ENCODE data around the gene EDC4.
"Not testable (repeated sequence)": the region's sequence is repeated elsewhere in the genome, so short reads cannot be mapped to it uniquely, and the experiment has no call there.

EDC4 gene

DNA sequence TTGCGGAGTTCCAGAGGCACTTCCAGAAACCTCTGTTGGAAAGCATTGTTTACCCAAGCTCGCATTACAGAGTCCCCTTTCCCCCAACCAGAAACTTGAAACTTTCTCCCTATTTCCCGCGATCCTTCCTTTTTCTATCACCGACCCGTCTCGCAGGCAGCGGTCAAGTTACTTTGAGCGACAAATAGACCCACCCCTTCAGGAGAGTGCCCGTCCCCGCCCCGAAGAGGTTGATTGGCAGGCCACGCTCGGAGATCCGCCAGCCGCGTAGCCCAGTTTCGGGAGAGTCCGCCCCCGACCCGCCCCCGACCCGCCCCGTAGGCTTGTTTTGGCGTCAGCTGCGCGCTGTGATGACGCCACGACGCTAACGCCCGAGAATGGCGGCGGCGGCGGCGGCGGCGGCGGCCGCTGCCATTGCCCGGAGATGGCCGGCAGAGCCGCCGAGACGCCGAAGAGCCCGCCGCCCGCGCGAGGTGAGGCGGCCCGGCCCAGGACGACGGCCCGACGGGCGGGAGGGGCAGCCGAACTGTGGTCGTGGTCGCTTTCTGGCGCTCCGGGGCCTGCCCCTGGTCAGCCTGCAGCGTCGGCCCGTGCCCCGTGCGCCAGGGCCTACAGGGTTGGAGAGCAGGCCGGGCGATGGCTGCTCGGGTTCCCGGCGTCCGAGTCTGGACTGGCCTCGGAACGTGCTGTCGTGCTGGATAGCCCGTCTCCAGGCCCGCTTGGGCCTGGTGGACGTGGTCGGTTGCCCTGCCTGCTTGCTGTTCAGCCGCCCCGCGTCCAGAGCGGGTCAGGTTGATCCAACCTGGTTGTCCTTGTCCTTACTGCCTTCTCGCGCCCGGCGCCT lies 20.3 kb downstream of the EDC4 start, which contains the start of gene PSKH1:
PSKH1 (plus strand) TSS at position 356 of the 844 bp plus-strand sequence. CDS start 15,496 bp downstream, outside the sequence.
- Mint-ChIP-seq H3K27ac (peak within 1 kb of the TSS; percentile 96), H3K9me3 (no peaks in the 10 kb centered on the region), H3K27me3 (no peaks in the 10 kb centered on the region), H3K4me3 (peak within 1 kb of the TSS; percentile 97), H3K36me3 (ENCODE audit: low read depth) (peaks cover 11% of the 10 kb centered on the region), H3K4me1 (ENCODE audit: low read depth) (peaks cover 38% of the 10 kb centered on the region)
- DNase-seq = peak; percentile 93

DNA sequence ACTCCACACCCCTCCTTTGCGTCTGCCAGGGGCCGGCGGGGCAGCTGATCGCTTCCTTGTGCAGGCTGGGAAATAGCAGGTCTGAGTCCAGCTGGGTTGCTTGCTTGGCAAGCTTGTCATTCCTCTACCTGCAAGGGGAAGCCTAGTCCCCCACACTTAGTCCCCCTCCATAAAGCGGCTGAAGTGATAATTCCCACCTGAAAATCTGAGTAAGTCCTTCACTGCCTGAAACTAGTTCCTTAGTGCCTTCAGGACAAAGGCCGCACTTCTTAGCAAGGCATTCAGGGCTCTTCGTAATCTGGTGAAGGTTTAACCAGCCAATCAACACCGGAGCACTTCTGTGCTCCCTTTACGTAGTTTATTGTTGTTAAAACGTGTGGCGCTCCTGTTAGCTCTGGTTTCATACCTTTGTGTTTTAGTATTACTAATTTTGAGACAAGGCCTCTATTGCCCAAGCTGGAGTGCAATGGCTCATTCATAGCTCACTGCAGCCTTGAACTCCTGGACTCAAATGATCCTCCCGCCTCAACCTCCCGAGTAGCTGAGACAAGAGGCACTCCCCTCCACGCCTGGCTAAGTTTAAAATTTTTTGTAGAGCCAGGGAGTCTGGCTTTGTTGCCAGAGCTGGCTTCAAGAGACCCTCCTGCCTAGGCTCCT lies 21.0 kb downstream of the EDC4 start:
- Mint-ChIP-seq H3K27ac (peak overlapping the region; percentile 96), H3K27me3 (no peaks in the 10 kb centered on the region), H3K9me3 (no peaks in the 10 kb centered on the region), H3K36me3 (ENCODE audit: low read depth) (peaks cover 11% of the 10 kb centered on the region), H3K4me1 (ENCODE audit: low read depth) (peaks cover 40% of the 10 kb centered on the region), H3K4me3 (peak overlapping the region; percentile 97)
- DNase-seq = no peak

DNA sequence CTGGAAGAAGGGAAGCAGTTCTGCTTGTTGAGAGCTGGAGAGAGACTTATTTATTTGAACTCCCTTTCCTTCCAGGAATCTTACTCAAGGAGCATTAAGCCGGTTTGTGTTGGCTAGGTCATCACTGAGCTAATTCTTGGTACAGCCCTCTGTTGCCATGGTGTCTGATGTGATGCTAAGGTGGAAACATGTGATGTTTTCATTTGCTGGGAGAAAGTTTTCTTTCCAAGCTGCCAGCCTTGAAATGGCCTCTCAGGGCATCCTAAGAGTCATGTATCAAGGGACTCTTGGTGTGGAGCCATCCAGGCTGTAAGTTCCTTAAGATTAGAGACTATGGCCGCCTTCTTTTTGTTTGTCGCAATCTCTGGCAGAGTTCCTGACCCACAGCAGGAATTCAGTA lies 24.4 kb downstream of the EDC4 start:
- Mint-ChIP-seq H3K27me3 (no peaks in the 10 kb centered on the region), H3K9me3 (no peaks in the 10 kb centered on the region), H3K4me1 (ENCODE audit: low read depth) (peaks cover 49% of the 10 kb centered on the region), H3K4me3 (no peak overlapping the region), H3K36me3 (ENCODE audit: low read depth) (peaks cover 16% of the 10 kb centered on the region), H3K27ac (peak overlapping the region; percentile 2)
- DNase-seq = no peak

- peaks cover 19% of the 10 kb centered on the region for H3K36me3 Mint-ChIP-seq (ENCODE audit: low read depth)
- no peak for DNase-seq
- no peaks in the 10 kb centered on the region for H3K27me3 Mint-ChIP-seq
- no peaks in the 10 kb centered on the region for H3K9me3 Mint-ChIP-seq
- no peak overlapping the region for H3K4me3 Mint-ChIP-seq
- H3K27ac Mint-ChIP-seq = peak overlapping the region; percentile 14
- H3K4me1 Mint-ChIP-seq (ENCODE audit: low read depth) = peaks cover 20% of the 10 kb centered on the region
Measured at GRCh38 chr16:67901734-67902133, 28.9 kb downstream of the EDC4 start.

DNA sequence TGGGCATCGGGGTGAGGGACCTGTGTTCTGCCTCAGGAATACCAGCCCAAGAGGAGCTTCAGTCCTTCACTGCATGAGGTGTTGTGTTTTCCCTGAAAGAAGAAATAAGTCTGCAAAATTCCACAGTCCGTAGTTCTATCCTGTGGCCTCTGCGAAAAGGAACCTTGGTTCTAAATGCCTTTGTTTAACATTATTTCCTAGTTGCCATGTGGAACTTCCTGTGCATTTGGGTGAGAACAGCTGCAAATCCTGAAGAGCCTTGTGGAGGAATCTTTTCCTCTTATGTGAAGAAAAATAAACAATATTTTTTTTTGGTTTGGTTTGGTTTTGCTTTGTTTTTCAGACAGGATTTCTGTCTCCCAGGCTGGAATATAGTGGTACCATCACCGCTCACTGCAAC lies 30.0 kb downstream of the EDC4 start:
- no peak overlapping the region for H3K4me3 Mint-ChIP-seq
- peaks cover 15% of the 10 kb centered on the region for H3K36me3 Mint-ChIP-seq (ENCODE audit: low read depth)
- no peaks in the 10 kb centered on the region for H3K9me3 Mint-ChIP-seq
- H3K4me1 Mint-ChIP-seq (ENCODE audit: low read depth) = peaks cover 16% of the 10 kb centered on the region
- H3K27ac Mint-ChIP-seq = peak overlapping the region; percentile 45
- DNase-seq = no peak
- no peaks in the 10 kb centered on the region for H3K27me3 Mint-ChIP-seq

DNA sequence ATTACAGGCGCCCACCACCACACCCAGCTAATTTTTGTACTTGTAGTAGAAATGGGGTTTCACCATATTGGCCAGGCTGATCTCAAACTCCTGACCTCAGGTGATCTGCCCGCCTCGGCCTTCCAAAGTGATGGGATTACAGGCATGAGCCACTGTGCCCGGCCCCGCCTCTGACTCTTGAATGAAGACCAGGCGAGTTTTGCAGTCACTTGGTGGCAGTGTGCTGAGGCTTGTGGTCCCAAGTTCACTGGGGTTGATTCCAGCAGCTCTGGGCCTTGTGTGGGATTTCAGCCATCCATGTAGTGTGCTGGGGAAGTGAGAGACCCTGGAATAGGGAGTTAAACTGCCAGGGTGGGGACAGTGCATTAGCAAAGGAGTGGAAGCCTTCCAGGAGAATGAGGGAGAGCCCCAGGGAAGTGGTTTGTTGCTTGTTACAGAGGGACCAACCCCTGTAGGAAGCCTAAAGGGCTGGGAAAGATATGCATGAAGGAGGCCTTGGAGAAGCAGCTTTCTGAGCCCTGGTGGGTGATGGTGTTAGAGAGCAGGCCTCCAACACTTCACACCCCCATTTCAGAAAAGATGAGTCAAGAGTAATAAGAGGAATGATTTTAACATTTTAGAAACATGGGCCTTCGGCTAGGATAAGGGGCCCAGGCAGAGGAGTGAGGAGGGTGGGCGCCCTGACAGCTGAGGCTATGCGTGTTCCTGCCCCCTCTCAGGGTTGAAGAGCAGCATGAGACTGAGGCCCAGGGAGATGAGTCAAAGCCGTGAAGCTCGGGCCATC lies 34.7 kb downstream of the EDC4 start:
- Mint-ChIP-seq H3K9me3 (no peaks in the 10 kb centered on the region), H3K4me3 (no peak overlapping the region), H3K27me3 (no peaks in the 10 kb centered on the region), H3K36me3 (ENCODE audit: low read depth) (peaks cover 37% of the 10 kb centered on the region), H3K4me1 (ENCODE audit: low read depth) (peaks cover 24% of the 10 kb centered on the region), H3K27ac (peak overlapping the region; percentile 16)
- DNase-seq = no peak

DNA sequence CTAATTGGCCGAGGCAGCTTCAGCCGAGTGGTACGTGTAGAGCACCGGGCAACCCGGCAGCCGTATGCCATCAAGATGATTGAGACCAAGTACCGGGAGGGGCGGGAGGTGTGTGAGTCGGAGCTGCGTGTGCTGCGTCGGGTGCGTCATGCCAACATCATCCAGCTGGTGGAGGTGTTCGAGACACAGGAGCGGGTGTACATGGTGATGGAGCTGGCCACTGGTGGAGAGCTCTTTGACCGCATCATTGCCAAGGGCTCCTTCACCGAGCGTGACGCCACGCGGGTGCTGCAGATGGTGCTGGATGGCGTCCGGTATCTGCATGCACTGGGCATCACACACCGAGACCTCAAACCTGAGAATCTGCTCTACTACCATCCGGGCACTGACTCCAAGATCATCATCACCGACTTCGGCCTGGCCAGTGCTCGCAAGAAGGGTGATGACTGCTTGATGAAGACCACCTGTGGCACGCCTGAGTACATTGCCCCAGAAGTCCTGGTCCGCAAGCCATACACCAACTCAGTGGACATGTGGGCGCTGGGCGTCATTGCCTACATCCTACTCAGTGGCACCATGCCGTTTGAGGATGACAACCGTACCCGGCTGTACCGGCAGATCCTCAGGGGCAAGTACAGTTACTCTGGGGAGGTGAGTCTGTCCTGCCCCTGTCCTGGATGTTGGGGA lies 36.3 kb downstream of the EDC4 start:
- Mint-ChIP-seq H3K9me3 (no peaks in the 10 kb centered on the region), H3K27ac (no peak overlapping the region), H3K36me3 (ENCODE audit: low read depth) (peaks cover 29% of the 10 kb centered on the region), H3K4me1 (ENCODE audit: low read depth) (peaks cover 24% of the 10 kb centered on the region), H3K4me3 (no peak overlapping the region), H3K27me3 (no peaks in the 10 kb centered on the region)
- DNase-seq = no peak

DNA sequence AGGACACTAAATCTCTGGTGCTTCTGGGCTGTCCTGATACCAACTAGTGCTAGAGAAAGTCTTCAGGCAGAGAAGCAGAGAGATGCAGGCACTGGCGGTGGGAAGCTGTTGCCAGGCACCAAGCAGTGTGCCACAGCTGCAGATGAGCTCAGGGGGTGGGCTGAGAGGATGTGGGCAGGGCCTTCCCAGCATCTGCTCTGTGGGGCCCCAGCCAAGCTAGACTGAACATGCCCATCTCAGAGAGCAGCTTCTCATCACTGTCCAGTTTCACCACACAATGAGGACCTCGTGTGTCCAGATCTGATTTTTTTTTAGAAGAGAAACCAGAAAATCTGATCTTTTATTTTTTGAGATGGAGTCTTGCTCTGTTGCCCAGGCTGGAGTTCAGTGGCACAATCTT lies 37.3 kb downstream of the EDC4 start:
- no peak overlapping the region for H3K4me3 Mint-ChIP-seq
- H3K36me3 Mint-ChIP-seq (ENCODE audit: low read depth) = peaks cover 29% of the 10 kb centered on the region

DNA sequence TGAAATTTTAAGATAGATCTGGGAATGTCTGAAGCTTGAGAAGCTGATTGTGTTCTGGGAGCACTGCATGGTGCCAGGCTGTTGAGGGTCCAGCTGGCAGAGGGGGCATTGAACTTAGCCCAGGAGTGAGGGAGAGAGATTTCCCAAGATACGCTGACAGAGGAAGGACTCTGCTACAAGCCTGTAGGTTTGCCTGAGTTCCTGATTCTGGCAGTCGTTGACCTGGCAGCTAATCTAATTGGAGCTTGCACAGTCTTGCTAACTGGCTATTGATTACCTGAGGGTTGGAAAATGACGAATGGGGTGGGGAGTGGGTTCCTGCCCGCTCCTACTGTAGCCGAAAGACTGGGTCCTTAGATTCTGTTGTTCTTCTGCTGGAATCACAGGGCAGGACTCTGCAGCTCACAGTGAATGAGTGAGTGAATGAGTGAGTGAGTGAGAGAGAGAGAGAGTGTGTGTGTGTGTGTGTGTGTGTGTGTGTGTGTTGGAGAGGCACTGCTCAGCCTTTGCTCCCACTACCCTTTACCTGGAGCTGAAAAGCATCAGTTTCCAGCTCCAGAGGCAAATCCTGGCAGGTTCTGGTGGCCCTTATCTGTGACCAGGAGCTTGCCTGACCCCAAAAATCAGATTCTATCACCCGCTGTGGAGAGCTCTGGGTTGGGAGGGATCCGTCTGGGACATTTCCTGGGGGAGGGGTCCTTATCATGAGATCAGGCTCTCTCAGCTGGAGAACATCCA lies 42.1 kb downstream of the EDC4 start:
- Mint-ChIP-seq H3K4me1 (ENCODE audit: low read depth) (peaks cover 37% of the 10 kb centered on the region), H3K9me3 (no peaks in the 10 kb centered on the region), H3K27me3 (no peaks in the 10 kb centered on the region), H3K27ac (no peak overlapping the region), H3K36me3 (ENCODE audit: low read depth) (peaks cover 30% of the 10 kb centered on the region), H3K4me3 (no peak overlapping the region)
- no peak for DNase-seq

More for the DNA sequence above, 37.3 kb downstream of the EDC4 start:
- Mint-ChIP-seq H3K9me3 (no peaks in the 10 kb centered on the region), H3K27ac (peak overlapping the region; percentile 16), H3K27me3 (no peaks in the 10 kb centered on the region), H3K4me1 (ENCODE audit: low read depth) (peaks cover 25% of the 10 kb centered on the region)
- DNase-seq = no peak

GRCh38 chr16:67915496-67915769 lies 42.6 kb downstream of the EDC4 start:
- not testable (repeated sequence) for H3K27me3 Mint-ChIP-seq, H3K4me3 Mint-ChIP-seq, DNase-seq, H3K9me3 Mint-ChIP-seq
- H3K36me3 Mint-ChIP-seq (ENCODE audit: low read depth) = peaks cover 25% of the 10 kb centered on the region
- peak overlapping the region; percentile 95 for H3K27ac Mint-ChIP-seq
- peaks cover 32% of the 10 kb centered on the region for H3K4me1 Mint-ChIP-seq (ENCODE audit: low read depth)

DNA sequence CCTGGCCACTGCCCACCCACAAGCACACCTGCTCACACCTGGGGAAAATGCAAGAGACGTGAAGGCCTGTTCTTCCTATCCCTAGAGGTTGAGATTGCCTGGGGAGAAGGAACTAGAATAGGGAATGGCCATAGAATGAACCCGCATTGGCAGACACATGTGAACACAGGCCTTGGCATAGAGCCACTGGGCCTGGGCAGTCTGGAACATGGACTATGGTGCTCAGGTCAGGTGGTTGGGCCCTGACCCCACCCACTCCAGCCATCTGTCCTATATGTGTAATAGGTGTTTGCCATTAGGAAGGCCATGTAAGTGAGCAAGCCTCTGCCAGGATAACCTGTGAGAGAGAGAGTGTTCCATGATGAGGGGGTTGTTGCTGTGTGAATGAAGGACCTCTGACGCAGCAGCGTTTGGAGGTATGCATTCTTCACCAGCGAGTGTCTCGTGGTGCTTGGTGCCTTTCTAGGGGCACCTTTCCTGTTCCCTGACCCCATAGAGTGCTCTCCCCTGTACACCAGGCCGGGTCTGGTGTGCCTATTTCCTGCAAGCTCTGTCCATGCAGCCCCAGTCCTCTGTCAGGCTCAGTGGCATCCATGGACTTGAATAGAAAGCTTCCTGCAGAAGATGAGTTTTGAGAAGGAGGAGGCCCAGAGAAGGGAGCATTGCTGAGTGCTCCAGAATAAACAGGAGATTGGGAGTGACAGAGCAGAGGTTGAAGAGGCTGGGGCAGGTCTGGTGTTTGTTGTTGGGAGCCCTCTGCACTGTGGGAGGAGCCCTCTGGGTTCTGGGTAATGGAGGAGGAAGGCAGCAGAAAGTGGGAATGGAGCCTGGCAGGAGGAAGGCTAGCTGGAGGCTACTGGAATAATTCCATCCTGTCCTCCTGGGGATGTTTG lies 43.2 kb downstream of the EDC4 start:
- no peak for DNase-seq
- Mint-ChIP-seq H3K9me3 (no peaks in the 10 kb centered on the region), H3K27me3 (no peaks in the 10 kb centered on the region), H3K36me3 (ENCODE audit: low read depth) (peaks cover 27% of the 10 kb centered on the region), H3K4me1 (ENCODE audit: low read depth) (peaks cover 27% of the 10 kb centered on the region), H3K27ac (peak overlapping the region; percentile 95), H3K4me3 (no peak overlapping the region)

DNA sequence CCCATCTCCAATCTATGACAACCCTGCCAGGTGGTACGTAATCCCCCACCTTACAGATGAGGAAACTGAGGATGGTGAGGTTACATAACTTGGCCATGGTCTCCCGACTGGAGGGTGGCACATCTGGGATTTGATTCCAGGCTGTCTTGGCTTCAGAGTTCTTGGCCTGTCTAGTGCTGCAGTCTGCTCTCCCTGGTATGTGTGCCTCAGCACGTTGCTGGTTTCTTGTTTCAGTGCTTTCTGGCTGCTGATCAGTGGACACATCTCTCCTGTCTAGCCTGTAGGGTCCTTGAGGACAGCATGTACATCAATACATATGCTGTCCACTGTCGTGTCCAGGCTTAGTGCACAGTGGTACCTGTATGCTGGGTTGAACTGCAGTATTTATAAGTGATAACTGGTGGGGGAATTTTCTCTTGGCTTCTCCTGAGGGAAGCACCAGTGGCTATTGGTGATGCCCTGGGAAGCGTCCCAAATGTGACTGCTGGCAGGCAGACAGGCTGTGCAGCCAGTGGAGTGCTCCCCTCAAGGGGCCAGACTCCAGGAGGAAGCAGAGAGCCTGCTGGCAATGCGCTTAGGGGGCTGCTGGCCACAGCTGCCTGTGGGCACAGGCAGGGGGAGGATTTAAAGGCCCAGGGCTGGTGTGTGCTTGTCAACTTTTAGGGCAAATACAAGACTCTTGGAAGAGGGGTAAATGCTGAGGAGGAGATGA lies 44.4 kb downstream of the EDC4 start:
- no peak for DNase-seq
- H3K27me3 Mint-ChIP-seq = no peaks in the 10 kb centered on the region
- H3K4me1 Mint-ChIP-seq (ENCODE audit: low read depth) = peaks cover 37% of the 10 kb centered on the region

More for the DNA sequence above, 44.4 kb downstream of the EDC4 start:
- H3K36me3 Mint-ChIP-seq (ENCODE audit: low read depth) = peaks cover 20% of the 10 kb centered on the region
- H3K9me3 Mint-ChIP-seq = no peaks in the 10 kb centered on the region
- H3K27ac Mint-ChIP-seq = peak overlapping the region; percentile 95
- no peak overlapping the region for H3K4me3 Mint-ChIP-seq

All from activated T-cell treated with anti-CD3 and anti-CD28 coated beads, Interleukin-2, amount 50 U/mL, for 24 hours (primary cell).